Adrenal gland (tissue), 12 donors: ENCODE measurements around the gene FGD4. TPM values are rescaled to one million over a fixed set of nuclear protein-coding genes. Genes with fewer than 3 reads are reported as not detected.
A peak's percentile ranks its signal among the peaks of the same experiment; 100 is the strongest.
"Not testable (repeated sequence)": the region's sequence is repeated elsewhere in the genome, so short reads cannot be mapped to it uniquely, and the experiment has no call there.

Experiments used
- DNase-seq, 7 donors: peaks; one replicate each; pipeline ENCODE4 v3.0.0-alpha.2; 2019 to 2020
- H3K27ac ChIP-seq, 5 donors: fragments of 200-600 bp; sonication (generic) in 4 of 5; 1 replicate in 3 of 5; 2 replicates in 2 of 5; pipeline versions ENCODE4 v1.5.1 to v1.8.0; 2016 to 2020; ENCODE audit warnings: mild to moderate bottlenecking in 1 of 5
- H3K27me3 ChIP-seq: fragments of 200-600 bp; 2 replicates; pipeline ENCODE4 v1.8.0; 2021
- H3K36me3 ChIP-seq, 2 donors: fragments of 200-600 bp; replicated peaks in 1 of 2; 1 replicate in 1 of 2; 2 replicates in 1 of 2; pipeline versions ENCODE4 v1.5.1 to v1.8.0; 2018 to 2022
- H3K4me1 ChIP-seq, 2 donors: fragments of 200-600 bp; replicated peaks in 1 of 2; 1 replicate in 1 of 2; 2 replicates in 1 of 2; pipeline versions ENCODE4 v1.5.1 to v1.8.0; 2018 to 2021
- H3K4me3 ChIP-seq, 4 donors: fragments of 200-600 bp; sonication (generic) in 3 of 4; one replicate each; pipeline ENCODE4 v1.5.1; 2016 to 2018
- H3K9me3 ChIP-seq, 3 donors: fragments of 200-600 bp; sonication (generic) in 1 of 3; replicated peaks in 1 of 3; 1 replicate in 2 of 3; 2 replicates in 1 of 3; pipeline versions ENCODE4 v1.5.1 to v1.8.0; 2016 to 2021
- CTCF ChIP-seq, 6 experiments: fragments of 450-650 bp in 4 of 6; fragments of 200-600 bp in 2 of 6; sonication (generic) in 1 of 6; IDR thresholded peaks; 1 replicate in 5 of 6; 2 replicates in 1 of 6; pipeline versions ENCODE4 v1.5.1 to v1.8.0; 2016 to 2021; ENCODE audit warnings: antibody characterized with exemption in 6 of 6, mild to moderate bottlenecking in 2 of 6, moderate library complexity in 1 of 6
- POLR2A ChIP-seq, 2 donors: fragments of 450-650 bp; IDR thresholded peaks; one replicate each; pipeline ENCODE4 v1.6.1; 2017; ENCODE audit warnings: antibody characterized with exemption in 2 of 2, mild to moderate bottlenecking in 2 of 2, moderate library complexity in 1 of 2
- WGBS, 4 donors: extraction: QIAGEN DNeasy Blood & Tissue Kit in 2 of 4; methylation state at CpG; one replicate each; pipeline versions ENCODE4 v1.1.5 to v1.1.7; 2013 to 2017; 5-methylcytosine and 5-hydroxymethylcytosine counted together
- intact Hi-C, 2 donors: fragments of 100-400 bp; cut with DNase I; formaldehyde crosslinking; loops; one replicate each; pipeline versions ENCODE4 v1.14.1 to v1.15.0; 2022 to 2023
- polyA plus RNA-seq, 3 donors: library from polyadenylated mRNA; stranded (reverse); fragments of 200-250 nt in 2 of 3; fragments of 350-450 nt in 1 of 3; fragmentation: Illumina TruSeq in 1 of 3; extraction: RNeasy Lipid Tissue Mini Kit (QIAGEN cat#74804) in 1 of 3; gene quantifications; one replicate each; pipeline ENCODE4 v1.2.3, GENCODE V29; 2013 to 2014
- total RNA-seq, 9 donors: library from RNA; depleted of rRNA in 4 of 9; stranded (reverse); fragments of >200 nt in 4 of 9; fragments of 120-200 nt in 1 of 9; fragmentation: NEBNext Ultra II Directional in 1 of 9; extraction: Animal tissue kit (Norgen Biotek cat#: 25700) in 1 of 9; gene quantifications; one replicate each; pipeline versions ENCODE4 v1.1.0 to v1.2.4, GENCODE V29; 2013 to 2023
- donor health status: healthy with polysubstance abuse.
- donor health status: Bipolar disorder and iron deficiency.
- donor health status: DM: yes; HTN: yes; CAD: no.
- donor health status: DM: no; HTN: no; CAD: no.
- donor health status: DM: no; HTN: no; CAD: no.
- donor health status: DM: yes; HTN: yes; CAD: no.

FGD4 gene
- total and polyA plus RNA-seq, 12 donors: 1.7 to 38.5 (median 16.6) TPM

GRCh38 chr12:32502693-32503502 lies 103.5 kb downstream of the FGD4 start:
- H3K27ac ChIP-seq: peak overlapping the region in 3 of 5 donors; percentile 45 to 77 (median 72)
- no peaks in the 10 kb centered on the region for H3K9me3 ChIP-seq
- H3K4me3 ChIP-seq: peak overlapping the region in 1 of 4 donors; percentile 32
- peak; percentile 37 to 75 (median 56) for DNase-seq
- no peaks in the 10 kb centered on the region for H3K36me3 ChIP-seq
- intact Hi-C loops: no loop called here
- peaks cover 23 to 46% of the 10 kb centered on the region in 2 donors for H3K4me1 ChIP-seq
- no peaks in the 10 kb centered on the region for H3K27me3 ChIP-seq
- no peak for TF ChIP-seq POLR2A (IDR thresholded peaks at IDR 0.05)
- no peak for TF ChIP-seq CTCF (IDR thresholded peaks at IDR 0.05)
- WGBS, 4 donors: 5 to 7% (median 6%) methylated on average over 3 of the region's 3 CpGs

GRCh38 chr12:32503730-32504129 lies 104.4 kb downstream of the FGD4 start:
- peaks cover 23 to 46% of the 10 kb centered on the region in 2 donors for H3K4me1 ChIP-seq
- H3K27me3 ChIP-seq: no peaks in the 10 kb centered on the region

GRCh38 chr12:32504591-32504990 lies 105.2 kb downstream of the FGD4 start:
- H3K27me3 ChIP-seq: no peaks in the 10 kb centered on the region
- DNase-seq: no peak
- no peaks in the 10 kb centered on the region for H3K9me3 ChIP-seq
- no peak overlapping the region for H3K27ac ChIP-seq
- intact Hi-C loops: no loop called here
- 77 to 84% (median 82%) methylated on average over 3 of the region's 3 CpGs for WGBS, 4 donors
- H3K4me1 ChIP-seq: peaks cover 23 to 46% of the 10 kb centered on the region in 2 donors
- no peaks in the 10 kb centered on the region for H3K36me3 ChIP-seq
- no peak overlapping the region for H3K4me3 ChIP-seq
- no peak for TF ChIP-seq CTCF (IDR thresholded peaks at IDR 0.05)
- no peak for TF ChIP-seq POLR2A (IDR thresholded peaks at IDR 0.05)

More at GRCh38 chr12:32503730-32504129, 104.4 kb downstream of the FGD4 start:
- TF ChIP-seq POLR2A (IDR thresholded peaks at IDR 0.05) (no peak), CTCF (IDR thresholded peaks at IDR 0.05) (no peak)
- no peak overlapping the region for H3K27ac ChIP-seq
- no peak for DNase-seq
- no peaks in the 10 kb centered on the region for H3K36me3 ChIP-seq
- intact Hi-C loops: no loop called here
- no peaks in the 10 kb centered on the region for H3K9me3 ChIP-seq
- no peak overlapping the region for H3K4me3 ChIP-seq
- WGBS, 4 donors: 95 to 96% (median 95%) methylated on average over 2 of the region's 2 CpGs

- no peaks in the 10 kb centered on the region for H3K36me3 ChIP-seq
- DNase-seq: no peak
- no peak overlapping the region for H3K4me3 ChIP-seq
- 55 to 71% (median 71%) methylated on average over 12 of the region's 12 CpGs for WGBS, 4 donors
- peaks cover 23 to 46% of the 10 kb centered on the region in 2 donors for H3K4me1 ChIP-seq
- H3K9me3 ChIP-seq: no peaks in the 10 kb centered on the region
- TF ChIP-seq CTCF (IDR thresholded peaks at IDR 0.05) (no peak), POLR2A (IDR thresholded peaks at IDR 0.05) (no peak)
- intact Hi-C loops: no loop called here
- H3K27ac ChIP-seq: no peak overlapping the region
- no peaks in the 10 kb centered on the region for H3K27me3 ChIP-seq
Measured at GRCh38 chr12:32505067-32505945, 105.9 kb downstream of the FGD4 start.

- H3K36me3 ChIP-seq: not testable (repeated sequence)
Measured at GRCh38 chr12:32507096-32507941, 108.0 kb downstream of the FGD4 start.

More at GRCh38 chr12:32507096-32507941, 108.0 kb downstream of the FGD4 start:
- H3K27me3 ChIP-seq, H3K9me3 ChIP-seq, H3K4me3 ChIP-seq, DNase-seq, intact Hi-C loops, H3K27ac ChIP-seq: not testable (repeated sequence)
- H3K4me1 ChIP-seq: peaks cover 19 to 31% of the 10 kb centered on the region in 2 donors
- WGBS, 4 donors: 88 to 96% (median 90%) methylated on average over 6 of the region's 8 CpGs
